SK-N-MC (cell line): ENCODE data around the gene PTPN13.

ENCODE experiments used
- DNase-seq: peaks from one replicate; pipeline ENCODE4 v3.0.0-alpha.2; 2011; ENCODE audit warnings: low read depth, low spot score
- H3K27ac ChIP-seq: fragments of 200-600 bp; sonication (generic); 2 replicates; pipeline ENCODE4 v1.5.1; 2016; ENCODE audit warnings: mixed run types
- H3K36me3 ChIP-seq: fragments of 200-600 bp; sonication (generic); 2 replicates; pipeline ENCODE4 v1.6.1; 2017; ENCODE audit warnings: antibody characterized with exemption, low read length, mixed read lengths; ENCODE audit not compliant: insufficient read depth
- H3K4me3 ChIP-seq: fragments of 200-600 bp; sonication (generic); 2 replicates; pipeline ENCODE4 v1.5.1; 2016
- H3K9ac ChIP-seq: fragments of 200-600 bp; sonication (generic); 2 replicates; pipeline ENCODE4 v1.8.0; 2017; ENCODE audit warnings: mixed run types, mixed read lengths; ENCODE audit not compliant: insufficient read length
- H3K9me3 ChIP-seq: fragments of 200-600 bp; sonication (generic); 2 replicates; pipeline ENCODE4 v1.6.1; 2017; ENCODE audit warnings: low read depth, mild to moderate bottlenecking, antibody characterized with exemption, low read length, moderate library complexity, mixed read lengths
- EZH2 ChIP-seq: fragments of 200-600 bp; sonication (generic); IDR thresholded peaks from one replicate; pipeline ENCODE4 v1.6.1; 2017; ENCODE audit warnings: antibody characterized with exemption
- FOXP2 ChIP-seq: optimal IDR thresholded peaks from 2 replicates; pipeline ENCODE3; 2011; ENCODE audit warnings: mild to moderate bottlenecking, moderate library complexity; ENCODE audit not compliant: insufficient read depth; ENCODE audit errors: extremely low read length, control extremely low read depth
- POLR2AphosphoS5 ChIP-seq: IDR thresholded peaks from 2 replicates; pipeline ENCODE4 v1.6.1; 2012; ENCODE audit warnings: mild to moderate bottlenecking, low read depth, low read length, borderline replicate concordance

Gene PTPN13

GRCh38 chr4:86600007-86600653 lies 6.0 kb downstream of the PTPN13 start:
- TF ChIP-seq FOXP2 (no peak), POLR2AphosphoS5 (no peak), EZH2 (no peak)
- Histone ChIP-seq H3K9me3 (peaks cover 8% of the 10 kb centered on the region; the same call in 1 of the 2 replicates), H3K36me3 (peaks cover 52% of the 10 kb centered on the region), H3K4me3 (peak overlapping the region; percentile 44), H3K27ac (0 out of 2 replicates have a peak overlapping the region, but pooled peaks have one; percentile 45), H3K9ac (peak overlapping the region; percentile 43)
- DNase-seq: no peak

DNA sequence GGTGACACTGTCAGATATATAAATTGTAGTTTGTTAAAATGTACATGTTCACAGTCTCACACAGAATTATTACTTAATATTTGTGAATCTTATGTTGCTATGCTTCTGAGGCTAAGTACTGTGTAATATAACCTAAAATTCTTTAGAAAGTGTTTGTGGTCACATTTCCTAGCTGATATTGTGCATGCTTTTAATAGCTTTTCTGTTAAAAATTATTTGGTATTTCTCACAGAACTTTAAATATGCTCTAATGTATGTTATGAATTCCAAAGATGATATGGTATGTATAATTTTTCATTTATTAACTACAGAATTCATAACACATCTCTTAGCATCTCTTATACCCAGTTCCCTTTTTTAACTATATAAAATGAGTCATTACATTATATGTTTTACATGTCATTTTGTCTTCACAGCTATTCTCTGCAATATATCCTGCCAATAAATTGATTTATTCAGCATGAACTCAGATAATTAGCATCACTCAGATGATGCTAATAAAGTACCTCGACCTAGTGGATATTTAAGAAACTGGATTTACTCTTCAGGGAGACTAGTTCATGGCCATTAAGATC lies 9.3 kb downstream of the PTPN13 start:
- no peak for DNase-seq
- TF ChIP-seq EZH2 (no peak), FOXP2 (no peak)
- H3K36me3 ChIP-seq: peaks cover 77% of the 10 kb centered on the region
- H3K4me3 ChIP-seq: no peak overlapping the region
- peaks cover 15% of the 10 kb centered on the region; the same call in 1 of the 2 replicates for H3K9me3 ChIP-seq
- H3K9ac ChIP-seq: no peak overlapping the region
- no peak overlapping the region for H3K27ac ChIP-seq

GRCh38 chr4:86606809-86607208 lies 12.7 kb downstream of the PTPN13 start:
- TF ChIP-seq POLR2AphosphoS5 (no peak), FOXP2 (no peak), EZH2 (no peak)

DNA sequence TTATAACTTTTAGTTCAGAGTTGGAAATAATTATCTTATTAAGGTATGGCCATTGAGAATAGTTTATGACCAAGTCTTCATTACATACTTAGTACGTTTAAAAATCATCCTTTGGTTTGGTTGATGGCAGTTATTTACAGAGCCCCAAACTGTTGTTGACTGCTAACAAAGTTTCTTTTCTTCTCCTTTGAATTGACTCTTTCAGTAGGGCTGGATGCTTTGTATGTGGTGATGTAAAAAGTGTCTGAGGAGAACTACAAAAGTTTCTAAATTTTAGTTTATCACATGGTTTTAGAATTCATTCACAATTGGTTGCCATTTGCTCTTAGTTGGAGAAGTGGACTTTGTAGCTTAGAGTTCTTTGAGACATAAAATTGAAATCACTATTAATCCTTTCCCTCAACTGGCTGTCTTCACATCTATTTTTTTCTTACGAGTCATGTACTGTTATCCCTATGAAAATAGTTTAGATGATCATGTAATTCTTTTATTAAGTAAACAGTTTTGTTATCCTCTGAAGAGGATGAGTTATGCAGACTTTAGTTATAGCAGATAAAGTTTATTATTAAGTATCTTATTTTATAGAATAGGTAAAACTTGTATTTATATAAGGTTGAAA lies 14.8 kb downstream of the PTPN13 start:
- Histone ChIP-seq H3K9ac (no peak overlapping the region), H3K27ac (no peak overlapping the region), H3K4me3 (no peak overlapping the region), H3K9me3 (0 out of 2 replicates have a peak, but pooled peaks cover 8% of the 10 kb centered on the region), H3K36me3 (peaks cover 90% of the 10 kb centered on the region)
- TF ChIP-seq FOXP2 (no peak), EZH2 (no peak), POLR2AphosphoS5 (no peak)
- DNase-seq: no peak

More at GRCh38 chr4:86606809-86607208, 12.7 kb downstream of the PTPN13 start:
- H3K36me3 ChIP-seq: peaks cover 90% of the 10 kb centered on the region
- peaks cover 11% of the 10 kb centered on the region; the same call in 1 of the 2 replicates for H3K9me3 ChIP-seq
- no peak overlapping the region for H3K9ac ChIP-seq
- no peak for DNase-seq
- H3K27ac ChIP-seq: no peak overlapping the region
- no peak overlapping the region for H3K4me3 ChIP-seq

- TF ChIP-seq POLR2AphosphoS5 (no peak), EZH2 (no peak), FOXP2 (no peak)
- H3K9me3 ChIP-seq: peaks cover 10% of the 10 kb centered on the region; the same call in 1 of the 2 replicates
- H3K27ac ChIP-seq: 0 out of 2 replicates have a peak overlapping the region, but pooled peaks have one; percentile 3
- no peak overlapping the region for H3K4me3 ChIP-seq
- no peak for DNase-seq
- H3K9ac ChIP-seq: no peak overlapping the region
- peaks cover 87% of the 10 kb centered on the region for H3K36me3 ChIP-seq
Observed at GRCh38 chr4:86611757-86612156, 17.6 kb downstream of the PTPN13 start.

GRCh38 chr4:86613734-86614133 lies 19.6 kb downstream of the PTPN13 start:
- peaks cover 4% of the 10 kb centered on the region; the same call in 1 of the 2 replicates for H3K9me3 ChIP-seq
- H3K27ac ChIP-seq: peak overlapping the region; percentile 38; the same call in 1 of the 2 replicates
- TF ChIP-seq POLR2AphosphoS5 (no peak), EZH2 (no peak), FOXP2 (no peak)
- H3K4me3 ChIP-seq: no peak overlapping the region
- peaks cover 71% of the 10 kb centered on the region for H3K36me3 ChIP-seq
- H3K9ac ChIP-seq: no peak overlapping the region
- no peak for DNase-seq

GRCh38 chr4:86614865-86615264 lies 20.8 kb downstream of the PTPN13 start:
- Histone ChIP-seq H3K9ac (no peak overlapping the region), H3K9me3 (peaks cover 4% of the 10 kb centered on the region; the same call in 1 of the 2 replicates), H3K4me3 (no peak overlapping the region), H3K27ac (0 out of 2 replicates have a peak overlapping the region, but pooled peaks have one; percentile 22), H3K36me3 (peaks cover 73% of the 10 kb centered on the region)
- TF ChIP-seq FOXP2 (no peak), POLR2AphosphoS5 (no peak), EZH2 (no peak)
- DNase-seq: no peak

- no peak; the same call in 1 of the 2 replicates for TF ChIP-seq POLR2AphosphoS5
- no peak for TF ChIP-seq EZH2
- TF ChIP-seq FOXP2: no peak
- DNase-seq: no peak
Observed at GRCh38 chr4:86615501-86615900, 21.4 kb downstream of the PTPN13 start.

More at GRCh38 chr4:86615501-86615900, 21.4 kb downstream of the PTPN13 start:
- H3K27ac ChIP-seq: no peak overlapping the region
- H3K36me3 ChIP-seq: peaks cover 72% of the 10 kb centered on the region
- no peak overlapping the region for H3K4me3 ChIP-seq
- H3K9me3 ChIP-seq: peaks cover 4% of the 10 kb centered on the region; the same call in 1 of the 2 replicates
- H3K9ac ChIP-seq: no peak overlapping the region
